Thyroid gland (tissue), 4 donors: ENCODE data around the gene PODNL1. TPM values are rescaled to one million over a fixed set of nuclear protein-coding genes. Genes with fewer than 3 reads are reported as not detected.

Experiments
- DNase-seq, 2 donors: peaks; one replicate each; pipeline ENCODE4 v3.0.0-alpha.2; 2019
- H3K27ac ChIP-seq, 3 donors: fragments of 200-600 bp; sonication (generic); 1 replicate in 2 of 3; 2 replicates in 1 of 3; pipeline ENCODE4 v1.5.1; 2016 to 2019; ENCODE audit warnings: mild to moderate bottlenecking in 1 of 3, moderate library complexity in 1 of 3
- H3K27me3 ChIP-seq: fragments of 200-600 bp; sonication (generic); one replicate; pipeline ENCODE4 v1.5.1; 2019
- H3K36me3 ChIP-seq, 2 donors: fragments of 200-600 bp; sonication (generic); one replicate each; pipeline ENCODE4 v1.5.1; 2016 to 2019
- H3K4me1 ChIP-seq, 2 donors: fragments of 200-600 bp; sonication (generic); one replicate each; pipeline ENCODE4 v1.5.1; 2017 to 2019
- H3K4me3 ChIP-seq, 3 donors: fragments of 200-600 bp; sonication (generic); replicated peaks in 1 of 3; 1 replicate in 2 of 3; 2 replicates in 1 of 3; pipeline ENCODE4 v1.5.1; 2016; ENCODE audit warnings: mild to moderate bottlenecking in 1 of 3
- H3K9me3 ChIP-seq: fragments of 200-600 bp; sonication (generic); one replicate; pipeline ENCODE4 v1.5.1; 2017
- POLR2A ChIP-seq, 2 donors: fragments of 450-650 bp; IDR thresholded peaks; one replicate each; pipeline ENCODE4 v1.6.1; 2017; ENCODE audit warnings: antibody characterized with exemption in 2 of 2, mild to moderate bottlenecking in 2 of 2, moderate library complexity in 1 of 2
- WGBS, 2 donors: methylation state at CpG; one replicate each; pipeline ENCODE4 v1.1.5; 2017; 5-methylcytosine and 5-hydroxymethylcytosine counted together
- intact Hi-C: fragments of 100-400 bp; cut with DNase I; formaldehyde crosslinking; loops from one replicate; pipeline ENCODE4 v1.15.1; 2023
- total RNA-seq, 4 donors: library from RNA; depleted of rRNA; stranded (reverse); fragments of >200 nt; gene quantifications; one replicate each; pipeline ENCODE4 v1.2.3, GENCODE V29; 2016
- TF ChIP-seq, protein P1 (sequence below), 6 experiments: fragments of 200-600 bp in 3 of 6; fragments of 450-650 bp in 3 of 6; sonication (generic) in 3 of 6; IDR thresholded peaks; one replicate each; pipeline ENCODE4 v1.5.1; 2016 to 2019; ENCODE audit warnings: antibody characterized with exemption in 6 of 6, mild to moderate bottlenecking in 2 of 6, inconsistent platforms in 1 of 6, moderate library complexity in 1 of 6

Gene PODNL1
- total RNA-seq, 4 donors from 2014 or later = 0.40 to 1.4 (median 0.63) TPM; not detected in 1

GRCh38 chr19:13908674-13909073 lies 29.5 kb downstream of the PODNL1 start:
- Histone ChIP-seq H3K27ac (no peak overlapping the region), H3K4me3 (no peak overlapping the region), H3K36me3 (peaks cover 15 to 23% of the 10 kb centered on the region in 2 donors), H3K9me3 (no peaks in the 10 kb centered on the region), H3K27me3 (no peaks in the 10 kb centered on the region), H3K4me1 (peaks cover 14% of the 10 kb centered on the region in 2 donors)
- 92 to 94% methylated on average over 8 of the region's 8 CpGs for WGBS, 2 donors
- DNase-seq = no peak
- TF ChIP-seq, protein P1, sequence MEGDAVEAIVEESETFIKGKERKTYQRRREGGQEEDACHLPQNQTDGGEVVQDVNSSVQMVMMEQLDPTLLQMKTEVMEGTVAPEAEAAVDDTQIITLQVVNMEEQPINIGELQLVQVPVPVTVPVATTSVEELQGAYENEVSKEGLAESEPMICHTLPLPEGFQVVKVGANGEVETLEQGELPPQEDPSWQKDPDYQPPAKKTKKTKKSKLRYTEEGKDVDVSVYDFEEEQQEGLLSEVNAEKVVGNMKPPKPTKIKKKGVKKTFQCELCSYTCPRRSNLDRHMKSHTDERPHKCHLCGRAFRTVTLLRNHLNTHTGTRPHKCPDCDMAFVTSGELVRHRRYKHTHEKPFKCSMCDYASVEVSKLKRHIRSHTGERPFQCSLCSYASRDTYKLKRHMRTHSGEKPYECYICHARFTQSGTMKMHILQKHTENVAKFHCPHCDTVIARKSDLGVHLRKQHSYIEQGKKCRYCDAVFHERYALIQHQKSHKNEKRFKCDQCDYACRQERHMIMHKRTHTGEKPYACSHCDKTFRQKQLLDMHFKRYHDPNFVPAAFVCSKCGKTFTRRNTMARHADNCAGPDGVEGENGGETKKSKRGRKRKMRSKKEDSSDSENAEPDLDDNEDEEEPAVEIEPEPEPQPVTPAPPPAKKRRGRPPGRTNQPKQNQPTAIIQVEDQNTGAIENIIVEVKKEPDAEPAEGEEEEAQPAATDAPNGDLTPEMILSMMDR (IDR thresholded peaks at IDR 0.05) = no peak
- no peak for TF ChIP-seq POLR2A (IDR thresholded peaks at IDR 0.05)
- intact Hi-C loops = no loop called here

- Histone ChIP-seq H3K27me3 (no peaks in the 10 kb centered on the region), H3K36me3 (peaks cover 0 to 8% of the 10 kb centered on the region in 2 donors), H3K4me3 (peak overlapping the region in 2 of 3 donors; percentile 33 to 91), H3K4me1 (peaks cover 14% of the 10 kb centered on the region in 2 donors), H3K27ac (no peak overlapping the region), H3K9me3 (no peaks in the 10 kb centered on the region)
- intact Hi-C loops = no loop called here
- no peak for DNase-seq
- no peak for TF ChIP-seq POLR2A (IDR thresholded peaks at IDR 0.05)
- TF ChIP-seq, protein P1 (IDR thresholded peaks at IDR 0.05) = no peak
- WGBS, 2 donors = 94 to 97% methylated on average over 5 of the region's 5 CpGs
Measured at GRCh38 chr19:13906910-13907309, 31.3 kb downstream of the PODNL1 start.

- H3K36me3 ChIP-seq = peaks cover 0 to 8% of the 10 kb centered on the region in 2 donors
- no peaks in the 10 kb centered on the region for H3K9me3 ChIP-seq
- H3K4me1 ChIP-seq = peaks cover 14% of the 10 kb centered on the region in 2 donors
- H3K27me3 ChIP-seq = no peaks in the 10 kb centered on the region
- TF ChIP-seq, protein P1 (IDR thresholded peaks at IDR 0.05) = no peak
- TF ChIP-seq POLR2A (IDR thresholded peaks at IDR 0.05) = no peak
- DNase-seq = peak; percentile 62 to 64
- peak overlapping the region; percentile 33 to 91 (median 63) for H3K4me3 ChIP-seq
- H3K27ac ChIP-seq = peak overlapping the region in 2 of 3 donors; percentile 41 to 73
- WGBS, 2 donors = 4 to 8% methylated on average over 3 to 4 of the region's 13 CpGs
- intact Hi-C loops = no loop called here
Measured at GRCh38 chr19:13906521-13906904, 31.7 kb downstream of the PODNL1 start.

DNA sequence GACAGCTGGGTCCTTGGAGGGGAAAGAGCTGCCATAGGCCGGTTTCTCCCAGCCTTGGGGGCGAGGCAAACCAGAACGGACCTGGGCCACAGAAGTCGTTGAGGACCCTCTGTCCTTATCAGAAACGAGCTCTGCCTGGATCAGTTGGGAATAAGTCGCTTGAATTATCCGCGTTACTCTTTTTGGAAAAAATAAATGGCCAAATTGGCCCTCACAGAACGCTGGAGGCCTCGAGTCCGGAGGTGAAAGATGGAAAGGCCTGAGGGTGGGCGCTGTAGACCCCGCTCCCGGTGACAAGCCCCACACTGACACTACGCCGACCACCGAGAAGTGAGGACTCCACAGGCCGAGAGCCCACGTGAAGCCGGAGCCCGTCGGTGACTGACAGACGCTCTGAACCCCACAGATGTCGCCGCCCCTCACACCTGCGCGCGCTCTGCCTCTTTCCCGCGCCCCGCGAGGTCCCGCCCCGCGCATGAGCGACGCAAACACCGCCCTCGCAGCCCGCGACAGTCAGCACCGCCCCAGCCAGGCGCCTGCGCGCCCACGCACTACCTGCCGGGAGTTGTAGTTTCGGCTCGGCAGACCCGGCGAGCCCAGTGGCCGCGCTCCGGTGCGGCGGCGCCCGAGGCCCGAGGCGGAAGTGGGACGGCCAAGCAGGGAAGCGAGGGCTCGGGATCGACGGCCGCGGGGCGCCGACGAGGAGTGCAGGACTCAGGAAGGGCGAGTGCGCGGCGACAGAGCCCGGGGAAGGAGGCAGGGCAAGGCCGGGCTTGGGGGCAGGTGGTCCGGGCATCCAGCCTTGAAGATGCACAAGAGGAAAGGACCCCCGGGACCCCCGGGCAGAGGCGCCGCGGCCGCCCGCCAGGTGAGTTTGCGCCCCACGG lies 32.3 kb downstream of the PODNL1 start, which contains the start of the genes BRME1 and CC2D1A:
Gene BRME1, minus strand, starts transcription at position 484 of the 887 bp plus-strand sequence. CDS start 1,225 bp downstream, outside the sequence.
Gene CC2D1A, plus strand, starts transcription at position 568 of the 887 bp plus-strand sequence. Its CDS starts 241 bp downstream, at position 809.
- Histone ChIP-seq H3K9me3 (no peaks in the 10 kb centered on the region), H3K27ac (peak within 1 kb of the TSS in 2 of 3 donors; percentile 41 to 73), H3K4me3 (peak within 1 kb of the TSS; percentile 33 to 91 (median 63)), H3K36me3 (peaks cover 0 to 5% of the 10 kb centered on the region in 2 donors), H3K27me3 (no peaks in the 10 kb centered on the region), H3K4me1 (peaks cover 14% of the 10 kb centered on the region in 2 donors)
- 13 to 24% methylated on average over 28 to 36 of the region's 86 CpGs for WGBS, 2 donors
- peak; percentile 93 to 94 for DNase-seq
- intact Hi-C loops = no loop called here
- TF ChIP-seq, protein P1 (IDR thresholded peaks at IDR 0.05) = no peak
- peak in 1 of 2 donors; percentile 66 for TF ChIP-seq POLR2A (IDR thresholded peaks at IDR 0.05)
